SK-N-SH treated with all-trans-retinoic acid at 6 μM for 48 hours (cell line): ENCODE data around the gene LSM3.

Source experiments
- ISL1 ChIP-seq: fragments of 250-450 bp; sonication (Bioruptor Pico); IDR thresholded peaks from 2 replicates; pipeline ENCODE4 v2.1.2; 2022; ENCODE audit warnings: mild to moderate bottlenecking, moderate library complexity
- PPARA ChIP-seq: fragments of 250-450 bp; sonication (Bioruptor Pico); IDR thresholded peaks from 2 replicates; pipeline ENCODE4 v1.5.0; 2020; ENCODE audit warnings: mild to moderate bottlenecking, borderline replicate concordance
- TCF4 ChIP-seq: fragments of 250-450 bp; sonication (Bioruptor Pico); IDR thresholded peaks from 2 replicates; pipeline ENCODE4 v1.8.0; 2021; ENCODE audit warnings: mild to moderate bottlenecking, moderate library complexity, borderline replicate concordance
- TOX ChIP-seq: fragments of 250-450 bp; sonication (Bioruptor Pico); IDR thresholded peaks from 2 replicates; pipeline ENCODE4 v1.8.0; 2021; ENCODE audit warnings: mild to moderate bottlenecking, moderate library complexity, borderline replicate concordance
- ZFP30 ChIP-seq: fragments of 450-650 bp; formaldehyde crosslinking; IDR thresholded peaks from 2 replicates; pipeline ENCODE4 v1.5.0; 2022; ENCODE audit warnings: mild to moderate bottlenecking, moderate library complexity
- TF ChIP-seq, protein P1 (sequence below): fragments of 250-450 bp; sonication (Bioruptor Pico); IDR thresholded peaks from 2 replicates; pipeline ENCODE4 v1.8.0; 2020; ENCODE audit warnings: mild to moderate bottlenecking, moderate library complexity, borderline replicate concordance

DNA sequence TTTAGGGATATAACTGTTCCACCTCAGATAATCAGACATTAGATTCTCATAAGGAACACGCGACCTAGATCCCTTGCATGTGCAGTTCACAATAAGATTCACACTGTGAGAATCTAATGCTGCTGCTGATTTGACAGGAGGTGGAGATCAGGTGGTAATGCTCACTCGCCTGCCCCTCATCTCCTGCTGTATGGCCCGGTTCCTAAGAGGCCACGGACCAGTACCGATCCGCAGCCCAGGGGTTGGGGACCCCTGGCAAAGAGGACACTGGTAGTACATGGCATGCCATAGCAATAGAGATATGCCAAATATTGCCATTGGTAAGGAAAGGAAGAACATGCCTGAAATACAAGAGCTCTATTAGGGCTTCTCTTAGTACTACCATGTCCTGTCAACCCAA, 59.7 kb downstream of the LSM3 start:
- TF ChIP-seq ISL1 (CRISPR knock-in tag) (no peak), PPARA (no peak), TCF4 (no peak), ZFP30 (CRISPR knock-in tag) (no peak), TOX (no peak)
- TF ChIP-seq, protein P1, sequence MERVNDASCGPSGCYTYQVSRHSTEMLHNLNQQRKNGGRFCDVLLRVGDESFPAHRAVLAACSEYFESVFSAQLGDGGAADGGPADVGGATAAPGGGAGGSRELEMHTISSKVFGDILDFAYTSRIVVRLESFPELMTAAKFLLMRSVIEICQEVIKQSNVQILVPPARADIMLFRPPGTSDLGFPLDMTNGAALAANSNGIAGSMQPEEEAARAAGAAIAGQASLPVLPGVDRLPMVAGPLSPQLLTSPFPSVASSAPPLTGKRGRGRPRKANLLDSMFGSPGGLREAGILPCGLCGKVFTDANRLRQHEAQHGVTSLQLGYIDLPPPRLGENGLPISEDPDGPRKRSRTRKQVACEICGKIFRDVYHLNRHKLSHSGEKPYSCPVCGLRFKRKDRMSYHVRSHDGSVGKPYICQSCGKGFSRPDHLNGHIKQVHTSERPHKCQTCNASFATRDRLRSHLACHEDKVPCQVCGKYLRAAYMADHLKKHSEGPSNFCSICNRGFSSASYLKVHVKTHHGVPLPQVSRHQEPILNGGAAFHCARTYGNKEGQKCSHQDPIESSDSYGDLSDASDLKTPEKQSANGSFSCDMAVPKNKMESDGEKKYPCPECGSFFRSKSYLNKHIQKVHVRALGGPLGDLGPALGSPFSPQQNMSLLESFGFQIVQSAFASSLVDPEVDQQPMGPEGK (CRISPR knock-in tag) = no peak
